Cardiac fibroblast (primary cell): ENCODE results near the gene SCN7A.
A peak's percentile ranks its signal among the peaks of the same experiment; 100 is the strongest.

Experiments used
- DNase-seq, 2 donors: peaks; one replicate each; pipeline versions ENCODE4 v3.0.0 to v3.0.0-alpha.2; 2010; ENCODE audit warnings: low read depth in 2 of 2
- H3K4me3 ChIP-seq, 2 donors: replicated peaks in 1 of 2; 1 replicate in 1 of 2; 2 replicates in 1 of 2; pipeline ENCODE4 v1.5.1; 2011; ENCODE audit warnings: low read depth in 2 of 2, low read length in 2 of 2, mild to moderate bottlenecking in 2 of 2, moderate library complexity in 1 of 2
- CTCF ChIP-seq: IDR thresholded peaks from one replicate; pipeline ENCODE4 v1.5.1; 2011; ENCODE audit warnings: low read depth, mild to moderate bottlenecking, low read length, inconsistent platforms

SCN7A gene

GRCh38 chr2:166494140-166494624, at the start of gene SCN7A:
TSS of gene SCN7A (minus strand) at chr2:166494249. CDS start at chr2:166477696, 16,553 bp downstream.
- peak; percentile 28 to 57 for DNase-seq

GRCh38 chr2:166539340-166540162, 45.5 kb upstream of the SCN7A start:
- no peak overlapping the region for H3K4me3 ChIP-seq
- peak; percentile 76 to 83 for DNase-seq

More at GRCh38 chr2:166494140-166494624, at the start of gene SCN7A:
- TF ChIP-seq CTCF = no peak
- peak within 1 kb of the TSS; percentile 19 to 30 for H3K4me3 ChIP-seq

GRCh38 chr2:166536111-166536510, 42.1 kb upstream of the SCN7A start:
- H3K4me3 ChIP-seq = no peak overlapping the region
- DNase-seq = no peak
- TF ChIP-seq CTCF = no peak

More at GRCh38 chr2:166539340-166540162, 45.5 kb upstream of the SCN7A start:
- peak; percentile 77 for TF ChIP-seq CTCF

GRCh38 chr2:166521155-166521554, 27.1 kb upstream of the SCN7A start:
- no peak for TF ChIP-seq CTCF
- DNase-seq = no peak
- H3K4me3 ChIP-seq = no peak overlapping the region

GRCh38 chr2:166520604-166521003, 26.6 kb upstream of the SCN7A start:
- H3K4me3 ChIP-seq = no peak overlapping the region
- DNase-seq = no peak
- TF ChIP-seq CTCF = no peak

GRCh38 chr2:166519391-166519962, 25.4 kb upstream of the SCN7A start:
- DNase-seq = no peak
- no peak for TF ChIP-seq CTCF
- H3K4me3 ChIP-seq = no peak overlapping the region
